SK-N-SH (cell line): Measurements from ENCODE around the gene THTPA. TPM values are rescaled to one million over a fixed set of nuclear protein-coding genes. Genes with fewer than 3 reads are reported as not detected.

Experiments
- CTCF ChIA-PET: fragments of 300-600, 350-600 bp; formaldehyde crosslinking; extraction: SDS; loops from one replicate; lab custom pipeline; 2021; lab: Yijun Ruan, JAX
- POLR2A ChIA-PET: fragments of 350-600 bp; sonication (Branson Sonifier 250); formaldehyde crosslinking; extraction: SDS; loops from one replicate; lab custom pipeline; 2020; ENCODE audit warnings: antibody characterized with exemption, inconsistent platforms; lab: Yijun Ruan, JAX
- DNase-seq: peaks from one replicate; pipeline ENCODE4 v3.0.0; 2012
- H2AFZ ChIP-seq: fragments of 200-600 bp; sonication (generic); 2 replicates; pipeline ENCODE4 v1.8.1; 2016; ENCODE audit warnings: antibody characterized with exemption, mild to moderate bottlenecking, low read depth
- H3F3A ChIP-seq: fragments of 200-600 bp; sonication (generic); replicated peaks from 2 replicates; pipeline ENCODE3; 2016; ENCODE audit warnings: antibody characterized with exemption, mild to moderate bottlenecking; ENCODE audit not compliant: insufficient read depth
- H3K27ac ChIP-seq, 2 experiments: fragments of 200-500 bp in 1 of 2; fragments of 200-600 bp in 1 of 2; sonication (Bioruptor generic) in 1 of 2; sonication (generic), shearing (Covaris generic) in 1 of 2; 2 replicates each; pipeline versions ENCODE4 v1.5.1 to v1.6.1; 2014 to 2016; ENCODE audit warnings: low read depth in 2 of 2, inconsistent platforms in 1 of 2, low read length in 1 of 2, mild to moderate bottlenecking in 1 of 2, mixed read lengths in 1 of 2
- H3K27me3 ChIP-seq: fragments of 200-600 bp; sonication (generic), shearing (Covaris generic); 2 replicates; pipeline ENCODE4 v1.6.1; 2016; ENCODE audit warnings: mixed run types; ENCODE audit not compliant: insufficient read depth
- H3K36me3 ChIP-seq, 2 experiments: fragments of 200-500 bp in 1 of 2; fragments of 200-600 bp in 1 of 2; sonication (Bioruptor generic) in 1 of 2; sonication (generic) in 1 of 2; replicated peaks in 1 of 2; 2 replicates each; pipeline versions ENCODE3 to v1.5.1; 2014 to 2016; ENCODE audit warnings: low read length in 1 of 2, mild to moderate bottlenecking in 1 of 2; ENCODE audit not compliant: insufficient read depth in 2 of 2, control insufficient read depth in 1 of 2
- H3K4me1 ChIP-seq, 2 experiments: fragments of 200-500 bp in 1 of 2; fragments of 200-600 bp in 1 of 2; sonication (Bioruptor generic) in 1 of 2; sonication (generic), shearing (Covaris generic) in 1 of 2; 2 replicates each; pipeline versions ENCODE4 v1.5.1 to v1.6.1; 2014 to 2016; ENCODE audit warnings: low read depth in 1 of 2, low read length in 1 of 2, mixed run types in 1 of 2; ENCODE audit not compliant: insufficient read depth in 2 of 2, control insufficient read depth in 1 of 2
- H3K4me2 ChIP-seq: fragments of 200-600 bp; sonication (generic), shearing (Covaris generic); 2 replicates; pipeline ENCODE4 v1.6.1; 2017; ENCODE audit warnings: mixed run types
- H3K4me3 ChIP-seq, 2 experiments: fragments of 200-500 bp in 1 of 2; fragments of 200-600 bp in 1 of 2; sonication (Bioruptor generic) in 1 of 2; sonication (generic), shearing (Covaris generic) in 1 of 2; 2 replicates each; pipeline versions ENCODE4 v1.5.1 to v1.8.1; 2014 to 2016; ENCODE audit warnings: low read depth in 2 of 2, inconsistent platforms in 1 of 2, low read length in 1 of 2, mild to moderate bottlenecking in 1 of 2, mixed read lengths in 1 of 2, moderate library complexity in 1 of 2
- H3K79me2 ChIP-seq: fragments of 200-600 bp; sonication (generic); 2 replicates; pipeline ENCODE4 v1.8.1; 2017; ENCODE audit warnings: mild to moderate bottlenecking; ENCODE audit not compliant: insufficient read depth
- H3K9ac ChIP-seq: fragments of 200-600 bp; sonication (generic); 2 replicates; pipeline ENCODE4 v1.6.1; 2017; ENCODE audit warnings: mixed run types
- H3K9me2 ChIP-seq: fragments of 200-600 bp; sonication (generic); 2 replicates; pipeline ENCODE4 v1.6.1; 2017; ENCODE audit warnings: mixed run types
- H3K9me3 ChIP-seq: fragments of 200-600 bp; sonication (generic); 2 replicates; pipeline ENCODE4 v1.6.1; 2017; ENCODE audit warnings: mixed run types, mild to moderate bottlenecking, moderate library complexity
- H4K20me1 ChIP-seq: fragments of 200-600 bp; sonication (generic); 2 replicates; pipeline ENCODE4 v1.6.1; 2017; ENCODE audit warnings: mild to moderate bottlenecking, mixed run types; ENCODE audit not compliant: insufficient read depth
- CHD2 ChIP-seq: fragments of 150-350 bp; IDR thresholded peaks from 2 replicates; pipeline ENCODE4 v1.6.1; 2018; ENCODE audit warnings: low read length; ENCODE audit not compliant: partially characterized antibody
- FOSL2 ChIP-seq: IDR thresholded peaks from 2 replicates; pipeline ENCODE4 v1.4.0; 2012; ENCODE audit warnings: low read depth, mild to moderate bottlenecking, moderate library complexity, borderline replicate concordance
- GATA2 ChIP-seq: sonication (generic); formaldehyde crosslinking; IDR thresholded peaks from 2 replicates; pipeline ENCODE4 v1.5.0; 2020; ENCODE audit warnings: mild to moderate bottlenecking, missing genetic modification reagents
- NFIC ChIP-seq: IDR thresholded peaks from 2 replicates; pipeline ENCODE4 v1.4.0; 2012; ENCODE audit warnings: borderline replicate concordance
- RAD21 ChIP-seq: IDR thresholded peaks from 2 replicates; pipeline ENCODE4 v1.6.1; 2012; ENCODE audit warnings: mild to moderate bottlenecking, low read length
- SMC3 ChIP-seq: IDR thresholded peaks from 2 replicates; pipeline ENCODE4 v1.6.1; 2012; ENCODE audit warnings: low read depth, low read length, improper control_type of control experiment
- WGBS: methylation state at CpG from one replicate; pipeline ENCODE4 v1.1.6; 2017; ENCODE audit warnings: low lambda C conversion rate; 5-methylcytosine and 5-hydroxymethylcytosine counted together
- polyA plus RNA-seq, 3 experiments: library from polyadenylated mRNA; depleted of rRNA; stranded (reverse); fragments of >200 nt; gene quantifications; 2 replicates each; pipeline ENCODE4 v1.2.3, GENCODE V29; 2012
- TF ChIP-seq, protein P1 (sequence below): fragments of 200-600 bp; sonication (generic); IDR thresholded peaks from 2 replicates; pipeline ENCODE4 v1.6.1; 2017; ENCODE audit warnings: antibody characterized with exemption, mild to moderate bottlenecking, moderate library complexity
- TF ChIP-seq, protein P2 (sequence below): IDR thresholded peaks from 2 replicates; pipeline ENCODE4 v1.4.0; 2012; ENCODE audit warnings: low read depth, borderline replicate concordance
- TF ChIP-seq, protein P3 (sequence below): IDR thresholded peaks from 2 replicates; pipeline ENCODE4 v1.6.1; 2012; ENCODE audit warnings: mild to moderate bottlenecking, low read depth, low read length, moderate library complexity

THTPA gene
- polyA plus RNA-seq, 1 of the 3 experiments (the other 2 are of a cell fraction), result 16.3 TPM

DNA sequence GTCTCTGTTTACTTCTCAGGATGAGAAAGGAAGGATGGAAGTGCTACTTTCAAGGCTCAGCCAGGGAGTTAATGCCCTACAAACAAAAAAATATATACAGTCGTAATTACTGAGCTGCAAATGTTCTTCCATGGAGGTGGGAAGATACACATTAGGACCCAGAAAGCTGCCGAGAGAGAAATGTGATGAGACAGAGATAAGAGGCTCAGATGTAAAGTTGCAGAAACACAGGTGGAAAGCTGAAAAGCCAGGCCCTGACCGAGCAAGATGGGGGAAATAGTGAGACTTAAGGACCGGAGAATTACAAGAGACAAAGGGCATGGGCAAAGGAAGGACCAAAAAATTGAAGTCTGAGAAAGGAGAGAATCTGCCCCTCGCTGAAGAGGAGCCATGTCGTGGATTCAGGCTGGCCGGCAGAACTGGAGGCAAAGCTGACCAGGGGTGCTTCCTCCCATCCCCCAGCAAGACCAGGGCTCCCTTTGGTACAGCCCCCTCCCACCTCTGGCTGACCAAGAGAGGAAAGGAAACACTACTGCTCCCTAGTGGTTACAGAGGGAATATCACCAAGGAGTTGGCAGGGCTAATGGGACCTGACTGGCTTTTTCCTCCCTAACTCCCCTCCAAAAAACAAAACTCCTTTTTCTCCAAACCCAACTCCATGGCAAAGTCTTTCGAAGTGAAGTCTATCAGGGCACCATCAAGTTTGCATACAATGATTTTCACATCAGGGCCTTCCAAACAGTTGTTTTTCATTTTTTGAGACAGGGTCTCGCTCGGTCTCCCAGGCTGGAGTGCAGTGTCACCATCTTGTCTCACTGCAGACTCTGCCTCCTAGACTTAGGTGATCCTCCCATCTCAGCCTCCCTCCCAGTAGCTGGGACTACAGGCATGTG lies 16.6 kb upstream of the THTPA start:
- Histone ChIP-seq H3K9ac (no peak overlapping the region), H4K20me1 (no peaks in the 10 kb centered on the region), H3K79me2 (no peaks in the 10 kb centered on the region), H2AFZ (no peak overlapping the region), H3K27ac (peak overlapping the region in 1 of 2 experiments; percentile 30; a peak in 1 of 4 replicates), H3K9me3 (no peaks in the 10 kb centered on the region), H3K4me1 (peaks cover 4 to 8% of the 10 kb centered on the region in 2 experiments; a peak in 1 of 4 replicates), H3K9me2 (no peaks in the 10 kb centered on the region)
- CTCF ChIA-PET, result interaction anchor here (0.6 to 11.3 kb wide), 26 partner anchors 8 to 419 kb away, joined by 3 to 276 read pairs (median 4); partner anchors contain the start of genes AP1G2 and THTPA
- TF ChIP-seq NFIC (no peak), SMC3 (peak; percentile 73), CHD2 (peak; percentile 59), FOSL2 (no peak), RAD21 (peak; percentile 79)
- TF ChIP-seq, protein P1, sequence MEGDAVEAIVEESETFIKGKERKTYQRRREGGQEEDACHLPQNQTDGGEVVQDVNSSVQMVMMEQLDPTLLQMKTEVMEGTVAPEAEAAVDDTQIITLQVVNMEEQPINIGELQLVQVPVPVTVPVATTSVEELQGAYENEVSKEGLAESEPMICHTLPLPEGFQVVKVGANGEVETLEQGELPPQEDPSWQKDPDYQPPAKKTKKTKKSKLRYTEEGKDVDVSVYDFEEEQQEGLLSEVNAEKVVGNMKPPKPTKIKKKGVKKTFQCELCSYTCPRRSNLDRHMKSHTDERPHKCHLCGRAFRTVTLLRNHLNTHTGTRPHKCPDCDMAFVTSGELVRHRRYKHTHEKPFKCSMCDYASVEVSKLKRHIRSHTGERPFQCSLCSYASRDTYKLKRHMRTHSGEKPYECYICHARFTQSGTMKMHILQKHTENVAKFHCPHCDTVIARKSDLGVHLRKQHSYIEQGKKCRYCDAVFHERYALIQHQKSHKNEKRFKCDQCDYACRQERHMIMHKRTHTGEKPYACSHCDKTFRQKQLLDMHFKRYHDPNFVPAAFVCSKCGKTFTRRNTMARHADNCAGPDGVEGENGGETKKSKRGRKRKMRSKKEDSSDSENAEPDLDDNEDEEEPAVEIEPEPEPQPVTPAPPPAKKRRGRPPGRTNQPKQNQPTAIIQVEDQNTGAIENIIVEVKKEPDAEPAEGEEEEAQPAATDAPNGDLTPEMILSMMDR, result peak; percentile 75
- TF ChIP-seq, protein P2, sequence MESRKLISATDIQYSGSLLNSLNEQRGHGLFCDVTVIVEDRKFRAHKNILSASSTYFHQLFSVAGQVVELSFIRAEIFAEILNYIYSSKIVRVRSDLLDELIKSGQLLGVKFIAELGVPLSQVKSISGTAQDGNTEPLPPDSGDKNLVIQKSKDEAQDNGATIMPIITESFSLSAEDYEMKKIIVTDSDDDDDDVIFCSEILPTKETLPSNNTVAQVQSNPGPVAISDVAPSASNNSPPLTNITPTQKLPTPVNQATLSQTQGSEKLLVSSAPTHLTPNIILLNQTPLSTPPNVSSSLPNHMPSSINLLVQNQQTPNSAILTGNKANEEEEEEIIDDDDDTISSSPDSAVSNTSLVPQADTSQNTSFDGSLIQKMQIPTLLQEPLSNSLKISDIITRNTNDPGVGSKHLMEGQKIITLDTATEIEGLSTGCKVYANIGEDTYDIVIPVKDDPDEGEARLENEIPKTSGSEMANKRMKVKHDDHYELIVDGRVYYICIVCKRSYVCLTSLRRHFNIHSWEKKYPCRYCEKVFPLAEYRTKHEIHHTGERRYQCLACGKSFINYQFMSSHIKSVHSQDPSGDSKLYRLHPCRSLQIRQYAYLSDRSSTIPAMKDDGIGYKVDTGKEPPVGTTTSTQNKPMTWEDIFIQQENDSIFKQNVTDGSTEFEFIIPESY, result no peak
- TF ChIP-seq, all 33 proteins: peak for 4
- no peaks in the 10 kb centered on the region for H3K27me3 ChIP-seq
- no peak overlapping the region for H3K4me2 ChIP-seq
- no peaks in the 10 kb centered on the region for H3F3A ChIP-seq
- H3K36me3 ChIP-seq, result peaks cover 0 to 6% of the 10 kb centered on the region in 2 experiments
- WGBS, result 45% methylated on average over 10 of the region's 10 CpGs
- peak; percentile 92 for DNase-seq
- POLR2A ChIA-PET, result interaction anchor here (1.0 to 2.1 kb wide), 4 partner anchors 10 to 17 kb away, joined by 5 read pairs; no protein-coding TSS in a partner anchor
- no peak overlapping the region for H3K4me3 ChIP-seq

DNA sequence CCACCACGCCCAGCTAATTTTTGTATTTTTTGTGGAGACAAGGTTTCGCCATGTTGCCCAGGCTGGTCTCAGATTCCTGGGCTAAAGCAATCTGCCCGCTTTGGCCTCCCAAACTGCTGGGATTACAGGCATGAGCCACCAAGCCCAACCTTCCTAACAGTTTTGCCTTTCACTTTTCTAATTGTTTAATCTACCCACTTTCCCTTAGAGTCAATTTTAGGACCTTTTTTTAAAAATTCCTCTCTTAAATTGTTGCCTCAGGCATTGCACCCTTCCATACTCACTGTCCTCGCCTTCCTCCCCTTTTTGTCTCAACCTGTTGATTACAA lies 16.0 kb upstream of the THTPA start:
- Histone ChIP-seq H3K36me3 (peaks cover 0 to 6% of the 10 kb centered on the region in 2 experiments), H3K4me2 (no peak overlapping the region), H3K4me3 (no peak overlapping the region), H3K79me2 (no peaks in the 10 kb centered on the region), H3K4me1 (peaks cover 4 to 14% of the 10 kb centered on the region in 2 experiments; a peak in 1 of 4 replicates), H3K27me3 (no peaks in the 10 kb centered on the region), H2AFZ (no peak overlapping the region), H3F3A (no peaks in the 10 kb centered on the region), H3K9me3 (no peaks in the 10 kb centered on the region), H4K20me1 (no peaks in the 10 kb centered on the region), H3K27ac (no peak overlapping the region), H3K9me2 (no peaks in the 10 kb centered on the region), H3K9ac (no peak overlapping the region)
- TF ChIP-seq GATA2, result no peak
- TF ChIP-seq, protein P3, sequence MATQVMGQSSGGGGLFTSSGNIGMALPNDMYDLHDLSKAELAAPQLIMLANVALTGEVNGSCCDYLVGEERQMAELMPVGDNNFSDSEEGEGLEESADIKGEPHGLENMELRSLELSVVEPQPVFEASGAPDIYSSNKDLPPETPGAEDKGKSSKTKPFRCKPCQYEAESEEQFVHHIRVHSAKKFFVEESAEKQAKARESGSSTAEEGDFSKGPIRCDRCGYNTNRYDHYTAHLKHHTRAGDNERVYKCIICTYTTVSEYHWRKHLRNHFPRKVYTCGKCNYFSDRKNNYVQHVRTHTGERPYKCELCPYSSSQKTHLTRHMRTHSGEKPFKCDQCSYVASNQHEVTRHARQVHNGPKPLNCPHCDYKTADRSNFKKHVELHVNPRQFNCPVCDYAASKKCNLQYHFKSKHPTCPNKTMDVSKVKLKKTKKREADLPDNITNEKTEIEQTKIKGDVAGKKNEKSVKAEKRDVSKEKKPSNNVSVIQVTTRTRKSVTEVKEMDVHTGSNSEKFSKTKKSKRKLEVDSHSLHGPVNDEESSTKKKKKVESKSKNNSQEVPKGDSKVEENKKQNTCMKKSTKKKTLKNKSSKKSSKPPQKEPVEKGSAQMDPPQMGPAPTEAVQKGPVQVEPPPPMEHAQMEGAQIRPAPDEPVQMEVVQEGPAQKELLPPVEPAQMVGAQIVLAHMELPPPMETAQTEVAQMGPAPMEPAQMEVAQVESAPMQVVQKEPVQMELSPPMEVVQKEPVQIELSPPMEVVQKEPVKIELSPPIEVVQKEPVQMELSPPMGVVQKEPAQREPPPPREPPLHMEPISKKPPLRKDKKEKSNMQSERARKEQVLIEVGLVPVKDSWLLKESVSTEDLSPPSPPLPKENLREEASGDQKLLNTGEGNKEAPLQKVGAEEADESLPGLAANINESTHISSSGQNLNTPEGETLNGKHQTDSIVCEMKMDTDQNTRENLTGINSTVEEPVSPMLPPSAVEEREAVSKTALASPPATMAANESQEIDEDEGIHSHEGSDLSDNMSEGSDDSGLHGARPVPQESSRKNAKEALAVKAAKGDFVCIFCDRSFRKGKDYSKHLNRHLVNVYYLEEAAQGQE, result no peak
- POLR2A ChIA-PET, result interaction anchor here (1.0 to 1.2 kb wide), 2 partner anchors 10 to 17 kb away, joined by 5 read pairs; no protein-coding TSS in a partner anchor
- CTCF ChIA-PET, result interaction anchor here (0.7 to 11.3 kb wide), 17 partner anchors 9 to 213 kb away, joined by 3 to 276 read pairs (median 7); partner anchors contain the start of genes AP1G2, THTPA and ZFHX2
- 85% methylated on average over 4 of the region's 4 CpGs for WGBS
- DNase-seq, result no peak
